G401 (cell line): ENCODE results near the gene BICRA. TPM values are rescaled to one million over a fixed set of nuclear protein-coding genes. Genes with fewer than 3 reads are reported as not detected.

ENCODE experiments used
- total RNA-seq: library from RNA; depleted of rRNA; stranded (reverse); fragments of >200 nt; shearing (Covaris generic); gene quantifications from 2 replicates; pipeline ENCODE4 v1.2.3, GENCODE V29; 2014; rRNA removed

BICRA gene
- total RNA-seq, 1 experiment from 2014 or later, result 0.10 TPM

Other genes starting within 250 kb of the BICRA start
- 114 and 148 TPM in 2 replicates for gene MEIS3, start 189.6 kb upstream of the BICRA start, total RNA-seq
- 3.5 and 3.8 TPM in 2 replicates for gene SLC8A2, start 137.2 kb upstream of the BICRA start, total RNA-seq
- 31.5 and 44.5 TPM in 2 replicates for gene KPTN, start 124.9 kb upstream of the BICRA start, total RNA-seq
- 54.7 and 75.9 TPM in 2 replicates for gene NAPA, start 94.1 kb upstream of the BICRA start, total RNA-seq
- gene ZNF541, start 36.0 kb upstream of the BICRA start, total RNA-seq, result not detected in 2 replicates
- gene EHD2, start 104.3 kb downstream of the BICRA start, total RNA-seq, result not detected in 2 replicates
- gene NOP53, start 136.4 kb downstream of the BICRA start, total RNA-seq, result 431 and 471 TPM in 2 replicates
- 322 and 424 TPM in 2 replicates for gene SELENOW, start 169.6 kb downstream of the BICRA start, total RNA-seq
- gene TPRX1, start 195.4 kb downstream of the BICRA start, total RNA-seq, result not detected in 2 replicates
- gene CRX, start 212.8 kb downstream of the BICRA start, total RNA-seq, result 0.34 and 0.68 TPM in 2 replicates